ENCODE results near the gene OR5H2.
"Not testable (repeated sequence)": the region's sequence is repeated elsewhere in the genome, so short reads cannot be mapped to it uniquely, and the experiment has no call there.

The OR5H2 gene

GRCh38 chr3:98282205-98282604 lies at the start of gene OR5H2:
TSS of gene OR5H2 (plus strand) at chr3:98282505. CDS start at chr3:98282903, 398 bp downstream.
- DNase-seq: no peak

- DNase-seq: no peak
Measured at GRCh38 chr3:98233468-98233867, 48.8 kb upstream of the OR5H2 start.

- no peak for DNase-seq
Measured at GRCh38 chr3:98240131-98240530, 42.2 kb upstream of the OR5H2 start.

GRCh38 chr3:98242155-98242554 lies 40.1 kb upstream of the OR5H2 start:
- no peak for DNase-seq

GRCh38 chr3:98243843-98244242 lies 38.5 kb upstream of the OR5H2 start:
- no peak for DNase-seq

GRCh38 chr3:98246142-98246541 lies 36.2 kb upstream of the OR5H2 start:
- no peak for DNase-seq

- not testable (repeated sequence) for DNase-seq
Measured at GRCh38 chr3:98256026-98256425, 26.3 kb upstream of the OR5H2 start.

- peak; percentile 18 for DNase-seq
Measured at GRCh38 chr3:98259707-98260106, 22.6 kb upstream of the OR5H2 start.

- DNase-seq: no peak
Measured at GRCh38 chr3:98262046-98262445, 20.3 kb upstream of the OR5H2 start.

- DNase-seq: no peak
Measured at GRCh38 chr3:98263944-98264343, 18.4 kb upstream of the OR5H2 start, which contains the start of gene OR5H6. TSS of gene OR5H6 (plus strand) at chr3:98264244. CDS start at chr3:98264333, 89 bp downstream.

GRCh38 chr3:98269846-98270245 lies 12.5 kb upstream of the OR5H2 start:
- DNase-seq: no peak

- no peak for DNase-seq
Measured at GRCh38 chr3:98272126-98272525, 10.2 kb upstream of the OR5H2 start.

GRCh38 chr3:98274914-98275313 lies 7.4 kb upstream of the OR5H2 start:
- no peak for DNase-seq

GRCh38 chr3:98290916-98291315 lies 8.6 kb downstream of the OR5H2 start:
- no peak for DNase-seq

- DNase-seq: no peak
Measured at GRCh38 chr3:98291332-98291957, 9.1 kb downstream of the OR5H2 start.

GRCh38 chr3:98322101-98322500 lies 39.8 kb downstream of the OR5H2 start:
- DNase-seq: no peak

- DNase-seq: no peak
Measured at GRCh38 chr3:98322686-98323085, 40.4 kb downstream of the OR5H2 start.

GRCh38 chr3:98323425-98323824 lies 41.1 kb downstream of the OR5H2 start:
- no peak for DNase-seq

- DNase-seq: no peak
Measured at GRCh38 chr3:98325055-98325454, 42.8 kb downstream of the OR5H2 start.

- DNase-seq: no peak
Measured at GRCh38 chr3:98326105-98326893, 44.0 kb downstream of the OR5H2 start.

- peak; percentile 80 for DNase-seq
Measured at GRCh38 chr3:98326945-98327344, 44.6 kb downstream of the OR5H2 start.

GRCh38 chr3:98328933-98329332 lies 46.6 kb downstream of the OR5H2 start:
- DNase-seq: no peak

GRCh38 chr3:98329392-98330124 lies 47.3 kb downstream of the OR5H2 start:
- peak; percentile 70 for DNase-seq

- DNase-seq: peak; percentile 42
Measured at GRCh38 chr3:98331329-98331728, 49.0 kb downstream of the OR5H2 start.

Measured in activated CD4-positive, alpha-beta T cell treated with anti-CD3 and anti-CD28 coated beads, Interleukin-2, amount 50 U/mL, for 16 hours (primary cell).